ENCODE results near the gene PDE6G.

Gene PDE6G

GRCh38 chr17:81650951-81651350 lies 5.4 kb downstream of the PDE6G start:
- TF ChIP-seq CTCF (conservative IDR thresholded peaks at IDR 0.05; ENCODE audit: low read depth, low read length) = no peak
- DNase-seq (ENCODE audit: low read depth) = no peak
- H3K4me3 ChIP-seq (ENCODE audit: low read length) = no peak overlapping the region

- no peak overlapping the region for H3K4me3 ChIP-seq (ENCODE audit: low read length)
- TF ChIP-seq CTCF (conservative IDR thresholded peaks at IDR 0.05; ENCODE audit: low read depth, low read length) = no peak
- DNase-seq (ENCODE audit: low read depth) = no peak
These were observed 7.6 kb downstream of the PDE6G start for GRCh38 chr17:81648707-81649085.

- TF ChIP-seq CTCF (conservative IDR thresholded peaks at IDR 0.05; ENCODE audit: low read depth, low read length) = no peak
- H3K4me3 ChIP-seq (ENCODE audit: low read length) = no peak overlapping the region
- no peak for DNase-seq (ENCODE audit: low read depth)
These were observed 8.2 kb downstream of the PDE6G start for GRCh38 chr17:81648013-81648706.

- no peak for DNase-seq (ENCODE audit: low read depth)
- H3K4me3 ChIP-seq (ENCODE audit: low read length) = no peak overlapping the region
- TF ChIP-seq CTCF (conservative IDR thresholded peaks at IDR 0.05; ENCODE audit: low read depth, low read length) = no peak
These were observed 8.7 kb downstream of the PDE6G start for GRCh38 chr17:81647640-81648012.

- no peak for TF ChIP-seq CTCF (conservative IDR thresholded peaks at IDR 0.05; ENCODE audit: low read depth, low read length)
- no peak for DNase-seq (ENCODE audit: low read depth)
- no peak overlapping the region for H3K4me3 ChIP-seq (ENCODE audit: low read length)
These were observed 9.3 kb downstream of the PDE6G start for GRCh38 chr17:81646869-81647600.

- TF ChIP-seq CTCF (conservative IDR thresholded peaks at IDR 0.05; ENCODE audit: low read depth, low read length) = no peak
- peak overlapping the region; percentile 51 for H3K4me3 ChIP-seq (ENCODE audit: low read length)
- DNase-seq (ENCODE audit: low read depth) = no peak
These were observed 11.1 kb downstream of the PDE6G start for GRCh38 chr17:81644976-81645952.
